ENCODE results near the gene LILRB5.

GRCh38 chr19:54211235-54211634, 45.8 kb downstream of the LILRB5 start:
- TF ChIP-seq E2F5 (CRISPR knock-in tag; IDR thresholded peaks at IDR 0.05) (no peak), JUN (CRISPR knock-in tag; IDR thresholded peaks at IDR 0.05) (no peak), CTCF (IDR thresholded peaks at IDR 0.05) (no peak), MAX (CRISPR knock-in tag; IDR thresholded peaks at IDR 0.05) (no peak), FOXP4 (CRISPR knock-in tag; IDR thresholded peaks at IDR 0.05) (no peak), ATF3 (CRISPR knock-in tag; conservative IDR thresholded peaks at IDR 0.05) (no peak), USF1 (CRISPR knock-in tag; IDR thresholded peaks at IDR 0.05) (no peak), MXD4 (CRISPR knock-in tag; IDR thresholded peaks at IDR 0.05; ENCODE audit: borderline replicate concordance) (no peak), TEAD1 (CRISPR knock-in tag; IDR thresholded peaks at IDR 0.05) (no peak), SP1 (CRISPR knock-in tag; conservative IDR thresholded peaks at IDR 0.05) (no peak), PREB (CRISPR knock-in tag; IDR thresholded peaks at IDR 0.05; ENCODE audit: borderline replicate concordance) (no peak)
